Measurements from ENCODE around the gene RUFY3.
"Not testable (repeated sequence)": the region's sequence is repeated elsewhere in the genome, so short reads cannot be mapped to it uniquely, and the experiment has no call there.

Gene RUFY3

GRCh38 chr4:70721747-70722146 is at the start of gene RUFY3:
RUFY3 (plus strand) TSS chr4:70721964; CDS start chr4:70722574, 610 bp downstream.
- DNase-seq, result no peak

- DNase-seq, result no peak
Observed at GRCh38 chr4:70674191-70674590, 47.6 kb upstream of the RUFY3 start.

GRCh38 chr4:70674731-70675130 is 47.0 kb upstream of the RUFY3 start:
- no peak for DNase-seq

- no peak for DNase-seq
Observed at GRCh38 chr4:70676554-70677090, 45.1 kb upstream of the RUFY3 start.

GRCh38 chr4:70678383-70678999 is 43.3 kb upstream of the RUFY3 start:
- DNase-seq, result no peak

GRCh38 chr4:70680934-70681333 is 40.8 kb upstream of the RUFY3 start:
- DNase-seq, result no peak

GRCh38 chr4:70681704-70682103 is 40.1 kb upstream of the RUFY3 start:
- no peak for DNase-seq

- not testable (repeated sequence) for DNase-seq
Observed at GRCh38 chr4:70682142-70682541, 39.6 kb upstream of the RUFY3 start.

- DNase-seq, result no peak
Observed at GRCh38 chr4:70687392-70687791, 34.4 kb upstream of the RUFY3 start.

GRCh38 chr4:70687821-70688794 is 33.7 kb upstream of the RUFY3 start, which contains the start of gene UTP3:
UTP3 (plus strand) TSS chr4:70688532; CDS start chr4:70688678, 146 bp downstream.
- peak; percentile 89 for DNase-seq

- no peak for DNase-seq
Observed at GRCh38 chr4:70688795-70689231, 33.0 kb upstream of the RUFY3 start.

GRCh38 chr4:70691661-70692060 is 30.1 kb upstream of the RUFY3 start:
- no peak for DNase-seq

GRCh38 chr4:70694633-70695032 is 27.1 kb upstream of the RUFY3 start:
- DNase-seq, result not testable (repeated sequence)

GRCh38 chr4:70698435-70698834 is 23.3 kb upstream of the RUFY3 start:
- not testable (repeated sequence) for DNase-seq

GRCh38 chr4:70700712-70701111 is 21.1 kb upstream of the RUFY3 start:
- DNase-seq, result no peak

- no peak for DNase-seq
Observed at GRCh38 chr4:70701271-70701670, 20.5 kb upstream of the RUFY3 start.

GRCh38 chr4:70702592-70702991 is 19.2 kb upstream of the RUFY3 start:
- DNase-seq, result not testable (repeated sequence)

- no peak for DNase-seq
Observed at GRCh38 chr4:70703619-70704214, 18.0 kb upstream of the RUFY3 start.

- peak; percentile 57 for DNase-seq
Observed at GRCh38 chr4:70704215-70704930, 17.4 kb upstream of the RUFY3 start.

- DNase-seq, result no peak
Observed at GRCh38 chr4:70704931-70705182, 16.9 kb upstream of the RUFY3 start.

GRCh38 chr4:70705183-70706043 is 16.4 kb upstream of the RUFY3 start:
- peak; percentile 70 for DNase-seq

- DNase-seq, result no peak
Observed at GRCh38 chr4:70706044-70706461, 15.7 kb upstream of the RUFY3 start.
